Measurements from ENCODE around the gene GNB2.
A peak's percentile ranks its signal among the peaks of the same experiment; 100 is the strongest.

GNB2 gene

GRCh38 chr7:100632951-100633717, 40.4 kb upstream of the GNB2 start:
- no peaks in the 10 kb centered on the region for H3K9me3 ChIP-seq (ENCODE audit: insufficient read depth, low read length)
- TF ChIP-seq CTCF (IDR thresholded peaks at IDR 0.05; ENCODE audit: low read depth, low read length) (peak; percentile 38), EZH2phosphoT487 (IDR thresholded peaks at IDR 0.05; ENCODE audit: low read depth) (no peak)
- no peaks in the 10 kb centered on the region for H3K36me3 ChIP-seq (replicated peaks; ENCODE audit: low read depth, low read length)
- H3K9ac ChIP-seq (ENCODE audit: low read length): peak overlapping the region; percentile 96
- H2AFZ ChIP-seq (ENCODE audit: low read depth, low read length): peak overlapping the region; percentile 89
- H4K20me1 ChIP-seq (ENCODE audit: insufficient read depth, low read length): no peaks in the 10 kb centered on the region
- peak overlapping the region; percentile 95 for H3K4me2 ChIP-seq (ENCODE audit: low read length)
- H3K4me3 ChIP-seq (ENCODE audit: low read length): peak overlapping the region; percentile 91
- peak overlapping the region; percentile 31 for H3K27ac ChIP-seq (ENCODE audit: low read length)
- peaks cover 5% of the 10 kb centered on the region for H3K4me1 ChIP-seq (ENCODE audit: low read length)
- H3K27me3 ChIP-seq (ENCODE audit: low read depth, low read length): no peaks in the 10 kb centered on the region
- no peaks in the 10 kb centered on the region for H3K79me2 ChIP-seq (ENCODE audit: low read length)

- peaks cover 4% of the 10 kb centered on the region; the same call in 1 of the 2 replicates for H3K27me3 ChIP-seq (ENCODE audit: low read depth, low read length)
- H2AFZ ChIP-seq (ENCODE audit: low read depth, low read length): no peak overlapping the region
- no peaks in the 10 kb centered on the region for H4K20me1 ChIP-seq (ENCODE audit: insufficient read depth, low read length)
- no peak overlapping the region for H3K27ac ChIP-seq (ENCODE audit: low read length)
- no peaks in the 10 kb centered on the region for H3K36me3 ChIP-seq (replicated peaks; ENCODE audit: low read depth, low read length)
- no peak overlapping the region for H3K4me3 ChIP-seq (ENCODE audit: low read length)
- no peaks in the 10 kb centered on the region for H3K79me2 ChIP-seq (ENCODE audit: low read length)
- peaks cover 10% of the 10 kb centered on the region for H3K4me1 ChIP-seq (ENCODE audit: low read length)
- TF ChIP-seq CTCF (IDR thresholded peaks at IDR 0.05; ENCODE audit: low read depth, low read length): no peak
- no peak for TF ChIP-seq EZH2phosphoT487 (IDR thresholded peaks at IDR 0.05; ENCODE audit: low read depth)
- H3K9me3 ChIP-seq (ENCODE audit: insufficient read depth, low read length): no peaks in the 10 kb centered on the region
- no peak overlapping the region for H3K4me2 ChIP-seq (ENCODE audit: low read length)
- no peak overlapping the region for H3K9ac ChIP-seq (ENCODE audit: low read length)
These were observed 33.5 kb upstream of the GNB2 start for GRCh38 chr7:100639995-100640516.

- Histone ChIP-seq H3K36me3 (replicated peaks; ENCODE audit: low read depth, low read length) (no peaks in the 10 kb centered on the region), H3K4me1 (ENCODE audit: low read length) (peaks cover 10% of the 10 kb centered on the region), H3K9ac (ENCODE audit: low read length) (no peak overlapping the region), H3K27me3 (ENCODE audit: low read depth, low read length) (peaks cover 5% of the 10 kb centered on the region; the same call in 1 of the 2 replicates), H3K27ac (ENCODE audit: low read length) (no peak overlapping the region), H2AFZ (ENCODE audit: low read depth, low read length) (no peak overlapping the region), H3K9me3 (ENCODE audit: insufficient read depth, low read length) (no peaks in the 10 kb centered on the region), H3K4me3 (ENCODE audit: low read length) (no peak overlapping the region), H3K79me2 (ENCODE audit: low read length) (no peaks in the 10 kb centered on the region), H4K20me1 (ENCODE audit: insufficient read depth, low read length) (no peaks in the 10 kb centered on the region), H3K4me2 (ENCODE audit: low read length) (no peak overlapping the region)
- TF ChIP-seq CTCF (IDR thresholded peaks at IDR 0.05; ENCODE audit: low read depth, low read length) (no peak), EZH2phosphoT487 (IDR thresholded peaks at IDR 0.05; ENCODE audit: low read depth) (no peak)
These were observed 32.8 kb upstream of the GNB2 start for GRCh38 chr7:100640517-100641440.

GRCh38 chr7:100641463-100641859, 32.1 kb upstream of the GNB2 start, which contains the start of gene TFR2:
Gene TFR2, minus strand, starts transcription at chr7:100641552. Its CDS starts 43 bp downstream, at chr7:100641509.
- no peak within 1 kb of the TSS for H3K9ac ChIP-seq (ENCODE audit: low read length)
- TF ChIP-seq EZH2phosphoT487 (IDR thresholded peaks at IDR 0.05; ENCODE audit: low read depth) (no peak), CTCF (IDR thresholded peaks at IDR 0.05; ENCODE audit: low read depth, low read length) (no peak)
- H3K9me3 ChIP-seq (ENCODE audit: insufficient read depth, low read length): no peaks in the 10 kb centered on the region
- no peak within 1 kb of the TSS for H2AFZ ChIP-seq (ENCODE audit: low read depth, low read length)
- no peak within 1 kb of the TSS for H3K27ac ChIP-seq (ENCODE audit: low read length)
- no peaks in the 10 kb centered on the region for H3K36me3 ChIP-seq (replicated peaks; ENCODE audit: low read depth, low read length)
- H3K27me3 ChIP-seq (ENCODE audit: low read depth, low read length): peaks cover 10% of the 10 kb centered on the region; the same call in 1 of the 2 replicates
- H3K4me1 ChIP-seq (ENCODE audit: low read length): peaks cover 10% of the 10 kb centered on the region
- no peaks in the 10 kb centered on the region for H3K79me2 ChIP-seq (ENCODE audit: low read length)
- no peaks in the 10 kb centered on the region for H4K20me1 ChIP-seq (ENCODE audit: insufficient read depth, low read length)
- peak within 1 kb of the TSS; percentile 68 for H3K4me3 ChIP-seq (ENCODE audit: low read length)
- peak within 1 kb of the TSS; percentile 73 for H3K4me2 ChIP-seq (ENCODE audit: low read length)

Measured in OCI-LY3 (cell line).